GM23338 (cell line): ENCODE measurements around the gene ZBTB20. TPM values are rescaled to one million over a fixed set of nuclear protein-coding genes. Genes with fewer than 3 reads are reported as not detected.

Experiments used
- ATAC-seq: fragments of 200-7000 bp; cut with Tn5 transposase; 3 replicates; pipeline ENCODE4 v1.9.1; 2020
- DNase-seq: peaks from one replicate; pipeline ENCODE4 v3.0.0-alpha.2; 2015; ENCODE audit warnings: low spot score
- H2AFZ ChIP-seq: fragments of 200-600 bp; sonication (generic); 2 replicates; pipeline ENCODE4 v1.8.0; 2016; ENCODE audit warnings: antibody characterized with exemption, mild to moderate bottlenecking, moderate library complexity
- H3F3A ChIP-seq: fragments of 200-600 bp; sonication (generic); replicated peaks from 2 replicates; pipeline ENCODE4 v1.8.0; 2017; ENCODE audit warnings: antibody characterized with exemption, mixed run types, low read depth
- H3K27ac ChIP-seq: fragments of 200-600 bp; sonication (generic); 2 replicates; pipeline ENCODE4 v1.6.1; 2016; ENCODE audit warnings: low read depth
- H3K27me3 ChIP-seq: fragments of 200-600 bp; sonication (generic); 2 replicates; pipeline ENCODE4 v1.8.0; 2016; ENCODE audit warnings: mild to moderate bottlenecking, mixed run types, moderate library complexity; ENCODE audit not compliant: insufficient read depth
- H3K36me3 ChIP-seq: fragments of 200-600 bp; sonication (generic); 2 replicates; pipeline ENCODE4 v1.8.0; 2016; ENCODE audit warnings: mild to moderate bottlenecking; ENCODE audit not compliant: insufficient read depth
- H3K4me1 ChIP-seq: fragments of 200-600 bp; sonication (generic); 2 replicates; pipeline ENCODE4 v1.8.0; 2016; ENCODE audit warnings: mild to moderate bottlenecking, moderate library complexity; ENCODE audit not compliant: insufficient read depth
- H3K4me2 ChIP-seq: fragments of 200-600 bp; sonication (generic); 2 replicates; pipeline ENCODE4 v1.7.1; 2017; ENCODE audit warnings: mixed run types
- H3K4me3 ChIP-seq: fragments of 200-600 bp; sonication (generic); 2 replicates; pipeline ENCODE4 v1.6.1; 2016; ENCODE audit warnings: mixed run types
- H3K79me2 ChIP-seq: fragments of 200-600 bp; sonication (generic); replicated peaks from 2 replicates; pipeline ENCODE4 v1.8.0; 2017; ENCODE audit warnings: mild to moderate bottlenecking; ENCODE audit not compliant: insufficient read depth
- H3K9me2 ChIP-seq: fragments of 200-600 bp; sonication (generic); 2 replicates; pipeline ENCODE4 v1.8.0; 2017; ENCODE audit not compliant: insufficient read depth
- H4K20me1 ChIP-seq: fragments of 200-600 bp; sonication (generic); replicated peaks from 2 replicates; pipeline ENCODE4 v1.8.0; 2017; ENCODE audit warnings: mild to moderate bottlenecking; ENCODE audit not compliant: insufficient read depth
- H3K27ac Mint-ChIP-seq: 2 replicates; pipeline ENCODE4 v1.8.0; 2020; ENCODE audit warnings: inconsistent platforms, mild to moderate bottlenecking, moderate library complexity, mixed read lengths
- H3K27me3 Mint-ChIP-seq: 3 replicates; pipeline ENCODE4 v1.8.0; 2022; ENCODE audit warnings: low read depth, mild to moderate bottlenecking, moderate library complexity, mixed read lengths, inconsistent platforms; ENCODE audit not compliant: insufficient read depth, poor library complexity
- H3K36me3 Mint-ChIP-seq: 3 replicates; pipeline ENCODE4 v1.8.0; 2021; ENCODE audit warnings: low read depth, mild to moderate bottlenecking, inconsistent platforms, moderate library complexity, mixed read lengths
- H3K4me1 Mint-ChIP-seq: 3 replicates; pipeline ENCODE4 v1.8.0; 2020; ENCODE audit warnings: mild to moderate bottlenecking, inconsistent platforms, mixed read lengths
- H3K4me3 Mint-ChIP-seq: 3 replicates; pipeline ENCODE4 v1.8.0; 2021; ENCODE audit warnings: moderate library complexity, mild to moderate bottlenecking, inconsistent platforms, mixed read lengths
- H3K9me3 Mint-ChIP-seq: 3 replicates; pipeline ENCODE4 v1.8.0; 2020; ENCODE audit warnings: moderate library complexity, mild to moderate bottlenecking, inconsistent platforms, mixed read lengths
- CREB1 ChIP-seq: fragments of 250-450 bp; sonication (Bioruptor Pico); IDR thresholded peaks from 2 replicates; pipeline ENCODE4 v1.5.0; 2020; ENCODE audit warnings: low read depth, mild to moderate bottlenecking, moderate library complexity
- CTCF ChIP-seq, 2 experiments: fragments of 200-600 bp in 1 of 2; sonication (generic) in 1 of 2; conservative IDR thresholded peaks; 2 replicates each; pipeline versions ENCODE4 v1.5.1 to v1.6.1; 2016 to 2017; ENCODE audit warnings: antibody characterized with exemption in 2 of 2, low read depth in 2 of 2, mild to moderate bottlenecking in 2 of 2, moderate library complexity in 1 of 2
- EZH2 ChIP-seq: fragments of 200-600 bp; sonication (generic); IDR thresholded peaks from one replicate; pipeline ENCODE4 v1.8.0; 2017; ENCODE audit warnings: antibody characterized with exemption, mild to moderate bottlenecking, low read depth; ENCODE audit not compliant: unreplicated experiment
- EZH2phosphoT487 ChIP-seq: fragments of 200-600 bp; sonication (generic); IDR thresholded peaks from one replicate; pipeline ENCODE4 v1.8.1; 2018; ENCODE audit warnings: antibody characterized with exemption; ENCODE audit not compliant: unreplicated experiment
- NANOG ChIP-seq: IDR thresholded peaks from 2 replicates; pipeline ENCODE4 v1.6.1; 2016; ENCODE audit warnings: antibody characterized with exemption, borderline replicate concordance
- POLR2AphosphoS5 ChIP-seq: IDR thresholded peaks from 2 replicates; pipeline ENCODE4 v1.6.1; 2016; ENCODE audit warnings: antibody characterized with exemption, low read depth
- STAT1 ChIP-seq: IDR thresholded peaks from one replicate; pipeline ENCODE4 v1.6.1; 2016; ENCODE audit warnings: antibody characterized with exemption; ENCODE audit not compliant: unreplicated experiment
- ZNF114 ChIP-seq: fragments of 250-450 bp; sonication (Bioruptor Pico); IDR thresholded peaks from 2 replicates; pipeline ENCODE4 v1.5.0; 2020; ENCODE audit warnings: mild to moderate bottlenecking, moderate library complexity
- ZNF331 ChIP-seq: fragments of 250-450 bp; sonication (Bioruptor Pico); IDR thresholded peaks from 2 replicates; pipeline ENCODE4 v1.5.0; 2020; ENCODE audit warnings: low read depth, mild to moderate bottlenecking, moderate library complexity
- polyA plus RNA-seq: library from polyadenylated mRNA; unstranded; fragments of >200 nt; fragmentation: Nextera tagmentation; extraction: Ambion mirVana; gene quantifications from 2 replicates; pipeline ENCODE4 v1.2.1, GENCODE V29; 2016
- total RNA-seq: library from RNA; depleted of rRNA; stranded (reverse); fragments of >200 nt; shearing (Covaris generic); gene quantifications from 2 replicates; pipeline ENCODE4 v1.2.3, GENCODE V29; 2014
- TF ChIP-seq, protein P1 (sequence below): IDR thresholded peaks from one replicate; pipeline ENCODE4 v1.6.1; 2018; ENCODE audit warnings: antibody characterized with exemption; ENCODE audit not compliant: unreplicated experiment
- TF ChIP-seq, protein P2 (sequence below): IDR thresholded peaks from 2 replicates; pipeline ENCODE4 v1.6.1; 2016; ENCODE audit warnings: antibody characterized with exemption
- TF ChIP-seq, protein P3 (sequence below): fragments of 250-450 bp; sonication (Bioruptor Pico); IDR thresholded peaks from 2 replicates; pipeline ENCODE4 v1.5.0; 2020; ENCODE audit warnings: mild to moderate bottlenecking, moderate library complexity

Gene ZBTB20
- total and polyA plus RNA-seq, 2 experiments from 2014 or later = 2.0 to 3.3 TPM

- no peaks in the 10 kb centered on the region for H3K79me2 ChIP-seq
- no peak overlapping the region for H3K4me3 ChIP-seq
- no peaks in the 10 kb centered on the region for H3K36me3 ChIP-seq
- H3K4me1 Mint-ChIP-seq = no peaks in the 10 kb centered on the region
- H3K4me3 Mint-ChIP-seq = no peak overlapping the region
- H3F3A ChIP-seq = no peaks in the 10 kb centered on the region
- no peaks in the 10 kb centered on the region for H4K20me1 ChIP-seq
- TF ChIP-seq CREB1 (no peak), POLR2AphosphoS5 (no peak), EZH2phosphoT487 (no peak), NANOG (no peak), ZNF331 (no peak), EZH2 (no peak), CTCF (conservative IDR thresholded peaks at IDR 0.05; ENCODE audit: low read depth in 2 of 2) (no peak), STAT1 (no peak), ZNF114 (CRISPR knock-in tag) (no peak)
- TF ChIP-seq, protein P1, sequence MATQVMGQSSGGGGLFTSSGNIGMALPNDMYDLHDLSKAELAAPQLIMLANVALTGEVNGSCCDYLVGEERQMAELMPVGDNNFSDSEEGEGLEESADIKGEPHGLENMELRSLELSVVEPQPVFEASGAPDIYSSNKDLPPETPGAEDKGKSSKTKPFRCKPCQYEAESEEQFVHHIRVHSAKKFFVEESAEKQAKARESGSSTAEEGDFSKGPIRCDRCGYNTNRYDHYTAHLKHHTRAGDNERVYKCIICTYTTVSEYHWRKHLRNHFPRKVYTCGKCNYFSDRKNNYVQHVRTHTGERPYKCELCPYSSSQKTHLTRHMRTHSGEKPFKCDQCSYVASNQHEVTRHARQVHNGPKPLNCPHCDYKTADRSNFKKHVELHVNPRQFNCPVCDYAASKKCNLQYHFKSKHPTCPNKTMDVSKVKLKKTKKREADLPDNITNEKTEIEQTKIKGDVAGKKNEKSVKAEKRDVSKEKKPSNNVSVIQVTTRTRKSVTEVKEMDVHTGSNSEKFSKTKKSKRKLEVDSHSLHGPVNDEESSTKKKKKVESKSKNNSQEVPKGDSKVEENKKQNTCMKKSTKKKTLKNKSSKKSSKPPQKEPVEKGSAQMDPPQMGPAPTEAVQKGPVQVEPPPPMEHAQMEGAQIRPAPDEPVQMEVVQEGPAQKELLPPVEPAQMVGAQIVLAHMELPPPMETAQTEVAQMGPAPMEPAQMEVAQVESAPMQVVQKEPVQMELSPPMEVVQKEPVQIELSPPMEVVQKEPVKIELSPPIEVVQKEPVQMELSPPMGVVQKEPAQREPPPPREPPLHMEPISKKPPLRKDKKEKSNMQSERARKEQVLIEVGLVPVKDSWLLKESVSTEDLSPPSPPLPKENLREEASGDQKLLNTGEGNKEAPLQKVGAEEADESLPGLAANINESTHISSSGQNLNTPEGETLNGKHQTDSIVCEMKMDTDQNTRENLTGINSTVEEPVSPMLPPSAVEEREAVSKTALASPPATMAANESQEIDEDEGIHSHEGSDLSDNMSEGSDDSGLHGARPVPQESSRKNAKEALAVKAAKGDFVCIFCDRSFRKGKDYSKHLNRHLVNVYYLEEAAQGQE = no peak
- TF ChIP-seq, protein P2, sequence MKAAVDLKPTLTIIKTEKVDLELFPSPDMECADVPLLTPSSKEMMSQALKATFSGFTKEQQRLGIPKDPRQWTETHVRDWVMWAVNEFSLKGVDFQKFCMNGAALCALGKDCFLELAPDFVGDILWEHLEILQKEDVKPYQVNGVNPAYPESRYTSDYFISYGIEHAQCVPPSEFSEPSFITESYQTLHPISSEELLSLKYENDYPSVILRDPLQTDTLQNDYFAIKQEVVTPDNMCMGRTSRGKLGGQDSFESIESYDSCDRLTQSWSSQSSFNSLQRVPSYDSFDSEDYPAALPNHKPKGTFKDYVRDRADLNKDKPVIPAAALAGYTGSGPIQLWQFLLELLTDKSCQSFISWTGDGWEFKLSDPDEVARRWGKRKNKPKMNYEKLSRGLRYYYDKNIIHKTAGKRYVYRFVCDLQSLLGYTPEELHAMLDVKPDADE = no peak
- TF ChIP-seq, protein P3, sequence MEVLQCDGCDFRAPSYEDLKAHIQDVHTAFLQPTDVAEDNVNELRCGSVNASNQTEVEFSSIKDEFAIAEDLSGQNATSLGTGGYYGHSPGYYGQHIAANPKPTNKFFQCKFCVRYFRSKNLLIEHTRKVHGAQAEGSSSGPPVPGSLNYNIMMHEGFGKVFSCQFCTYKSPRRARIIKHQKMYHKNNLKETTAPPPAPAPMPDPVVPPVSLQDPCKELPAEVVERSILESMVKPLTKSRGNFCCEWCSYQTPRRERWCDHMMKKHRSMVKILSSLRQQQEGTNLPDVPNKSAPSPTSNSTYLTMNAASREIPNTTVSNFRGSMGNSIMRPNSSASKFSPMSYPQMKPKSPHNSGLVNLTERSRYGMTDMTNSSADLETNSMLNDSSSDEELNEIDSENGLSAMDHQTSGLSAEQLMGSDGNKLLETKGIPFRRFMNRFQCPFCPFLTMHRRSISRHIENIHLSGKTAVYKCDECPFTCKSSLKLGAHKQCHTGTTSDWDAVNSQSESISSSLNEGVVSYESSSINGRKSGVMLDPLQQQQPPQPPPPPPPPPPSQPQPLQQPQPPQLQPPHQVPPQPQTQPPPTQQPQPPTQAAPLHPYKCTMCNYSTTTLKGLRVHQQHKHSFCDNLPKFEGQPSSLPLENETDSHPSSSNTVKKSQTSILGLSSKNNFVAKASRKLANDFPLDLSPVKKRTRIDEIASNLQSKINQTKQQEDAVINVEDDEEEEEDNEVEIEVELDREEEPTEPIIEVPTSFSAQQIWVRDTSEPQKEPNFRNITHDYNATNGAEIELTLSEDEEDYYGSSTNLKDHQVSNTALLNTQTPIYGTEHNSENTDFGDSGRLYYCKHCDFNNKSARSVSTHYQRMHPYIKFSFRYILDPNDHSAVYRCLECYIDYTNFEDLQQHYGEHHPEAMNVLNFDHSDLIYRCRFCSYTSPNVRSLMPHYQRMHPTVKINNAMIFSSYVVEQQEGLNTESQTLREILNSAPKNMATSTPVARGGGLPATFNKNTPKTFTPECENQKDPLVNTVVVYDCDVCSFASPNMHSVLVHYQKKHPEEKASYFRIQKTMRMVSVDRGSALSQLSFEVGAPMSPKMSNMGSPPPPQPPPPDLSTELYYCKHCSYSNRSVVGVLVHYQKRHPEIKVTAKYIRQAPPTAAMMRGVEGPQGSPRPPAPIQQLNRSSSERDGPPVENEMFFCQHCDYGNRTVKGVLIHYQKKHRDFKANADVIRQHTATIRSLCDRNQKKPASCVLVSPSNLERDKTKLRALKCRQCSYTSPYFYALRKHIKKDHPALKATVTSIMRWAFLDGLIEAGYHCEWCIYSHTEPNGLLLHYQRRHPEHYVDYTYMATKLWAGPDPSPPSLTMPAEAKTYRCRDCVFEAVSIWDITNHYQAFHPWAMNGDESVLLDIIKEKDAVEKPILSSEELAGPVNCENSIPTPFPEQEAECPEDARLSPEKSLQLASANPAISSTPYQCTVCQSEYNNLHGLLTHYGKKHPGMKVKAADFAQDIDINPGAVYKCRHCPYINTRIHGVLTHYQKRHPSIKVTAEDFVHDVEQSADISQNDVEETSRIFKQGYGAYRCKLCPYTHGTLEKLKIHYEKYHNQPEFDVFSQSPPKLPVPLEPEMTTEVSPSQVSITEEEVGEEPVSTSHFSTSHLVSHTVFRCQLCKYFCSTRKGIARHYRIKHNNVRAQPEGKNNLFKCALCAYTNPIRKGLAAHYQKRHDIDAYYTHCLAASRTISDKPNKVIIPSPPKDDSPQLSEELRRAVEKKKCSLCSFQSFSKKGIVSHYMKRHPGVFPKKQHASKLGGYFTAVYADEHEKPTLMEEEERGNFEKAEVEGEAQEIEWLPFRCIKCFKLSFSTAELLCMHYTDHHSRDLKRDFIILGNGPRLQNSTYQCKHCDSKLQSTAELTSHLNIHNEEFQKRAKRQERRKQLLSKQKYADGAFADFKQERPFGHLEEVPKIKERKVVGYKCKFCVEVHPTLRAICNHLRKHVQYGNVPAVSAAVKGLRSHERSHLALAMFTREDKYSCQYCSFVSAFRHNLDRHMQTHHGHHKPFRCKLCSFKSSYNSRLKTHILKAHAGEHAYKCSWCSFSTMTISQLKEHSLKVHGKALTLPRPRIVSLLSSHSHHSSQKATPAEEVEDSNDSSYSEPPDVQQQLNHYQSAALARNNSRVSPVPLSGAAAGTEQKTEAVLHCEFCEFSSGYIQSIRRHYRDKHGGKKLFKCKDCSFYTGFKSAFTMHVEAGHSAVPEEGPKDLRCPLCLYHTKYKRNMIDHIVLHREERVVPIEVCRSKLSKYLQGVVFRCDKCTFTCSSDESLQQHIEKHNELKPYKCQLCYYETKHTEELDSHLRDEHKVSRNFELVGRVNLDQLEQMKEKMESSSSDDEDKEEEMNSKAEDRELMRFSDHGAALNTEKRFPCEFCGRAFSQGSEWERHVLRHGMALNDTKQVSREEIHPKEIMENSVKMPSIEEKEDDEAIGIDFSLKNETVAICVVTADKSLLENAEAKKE = no peak
- no peaks in the 10 kb centered on the region for H3K9me3 Mint-ChIP-seq
- H3K27me3 Mint-ChIP-seq = no peaks in the 10 kb centered on the region
- H3K4me2 ChIP-seq = no peak overlapping the region
- no peaks in the 10 kb centered on the region for H3K36me3 Mint-ChIP-seq
- H3K4me1 ChIP-seq = no peaks in the 10 kb centered on the region
- no peaks in the 10 kb centered on the region; the same call in 1 of the 2 replicates for H3K9me2 ChIP-seq
- DNase-seq (no peak), ATAC-seq (no peak)
- H2AFZ ChIP-seq = no peak overlapping the region
- no peak overlapping the region for H3K27ac Mint-ChIP-seq
- no peak overlapping the region for H3K27ac ChIP-seq
- no peaks in the 10 kb centered on the region for H3K27me3 ChIP-seq
Measured at GRCh38 chr3:114393367-114394072, 753.6 kb downstream of the ZBTB20 start.
